HFFc6 (cell line): ENCODE measurements around the gene JAKMIP1. TPM values are rescaled to one million over a fixed set of nuclear protein-coding genes. Genes with fewer than 3 reads are reported as not detected.

ENCODE experiments used
- DNase-seq: peaks from one replicate; pipeline ENCODE4 v3.0.0-alpha.2; 2018
- H3K27ac Mint-ChIP-seq: 2 replicates; pipeline ENCODE4 v1.8.0; 2020; ENCODE audit warnings: mild to moderate bottlenecking, mixed read lengths
- H3K27me3 Mint-ChIP-seq: 2 replicates; pipeline ENCODE4 v1.8.0; 2021; ENCODE audit warnings: mild to moderate bottlenecking, moderate library complexity, mixed read lengths; ENCODE audit not compliant: insufficient read depth
- H3K36me3 Mint-ChIP-seq: 2 replicates; pipeline ENCODE4 v1.8.0; 2021; ENCODE audit warnings: low read depth, mixed read lengths
- H3K4me1 Mint-ChIP-seq: 2 replicates; pipeline ENCODE4 v1.8.0; 2020; ENCODE audit warnings: low read depth, mixed read lengths
- H3K4me3 Mint-ChIP-seq: 2 replicates; pipeline ENCODE4 v1.8.0; 2020; ENCODE audit warnings: mild to moderate bottlenecking, moderate library complexity, mixed read lengths
- H3K9me3 Mint-ChIP-seq: 2 replicates; pipeline ENCODE4 v1.8.0; 2020; ENCODE audit warnings: mild to moderate bottlenecking, mixed read lengths
- total RNA-seq, 6 experiments: library from RNA; stranded (reverse); fragmentation: NEBNext Ultra II Directional; extraction: Animal tissue kit (Norgen Biotek cat#: 25700); gene quantifications; 2 replicates in 1 of 6; 3 replicates in 5 of 6; pipeline ENCODE4 v1.2.3, GENCODE V29; 2021
- TF ChIP-seq, protein P1 (sequence below): fragments of 200-600 bp; sonication (generic); IDR thresholded peaks from 2 replicates; pipeline ENCODE4 v1.5.0; 2021; ENCODE audit warnings: antibody characterized with exemption, mild to moderate bottlenecking

JAKMIP1 gene
- total RNA-seq, 6 experiments from 2014 or later = not detected

DNA sequence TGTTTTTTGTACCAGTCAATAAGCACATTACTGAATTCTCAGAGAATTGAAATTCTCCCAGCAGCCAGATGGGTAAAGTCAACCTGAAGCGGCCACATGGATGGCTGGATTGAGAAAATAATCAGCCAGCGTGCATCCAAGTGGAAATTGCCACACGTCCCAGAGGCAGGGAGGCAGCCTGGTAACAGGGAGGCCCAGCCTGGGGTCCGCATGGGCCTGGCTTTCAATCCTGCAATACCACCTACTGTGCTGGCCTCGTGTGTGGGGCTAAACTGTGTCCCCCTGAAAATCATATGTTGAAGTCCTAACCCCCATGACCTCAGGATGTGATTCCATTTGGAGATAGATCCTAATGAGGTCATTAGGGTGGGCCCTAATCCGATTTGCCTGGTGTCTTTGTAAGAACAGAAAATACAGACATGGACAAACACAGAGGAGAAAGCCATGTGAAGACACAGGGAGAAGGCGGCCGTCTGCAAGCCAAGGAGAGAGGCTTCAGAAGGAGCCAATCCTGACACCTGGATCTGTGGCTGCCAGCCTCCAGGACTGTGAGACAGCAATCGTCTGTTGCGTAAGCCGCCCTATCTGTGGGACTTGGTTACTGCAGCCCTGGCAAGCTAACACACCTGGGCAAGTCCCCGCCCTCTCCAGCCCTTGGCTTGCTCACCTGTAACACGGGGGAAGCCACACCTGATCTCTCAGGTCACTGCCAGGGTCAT lies 90.3 kb downstream of the JAKMIP1 start:
- Mint-ChIP-seq H3K27ac (no peak overlapping the region), H3K27me3 (peaks cover 2% of the 10 kb centered on the region; the same call in 1 of the 2 replicates), H3K4me1 (no peaks in the 10 kb centered on the region), H3K36me3 (peaks cover 10% of the 10 kb centered on the region), H3K9me3 (peaks cover 55% of the 10 kb centered on the region), H3K4me3 (no peak overlapping the region)
- TF ChIP-seq, protein P1, sequence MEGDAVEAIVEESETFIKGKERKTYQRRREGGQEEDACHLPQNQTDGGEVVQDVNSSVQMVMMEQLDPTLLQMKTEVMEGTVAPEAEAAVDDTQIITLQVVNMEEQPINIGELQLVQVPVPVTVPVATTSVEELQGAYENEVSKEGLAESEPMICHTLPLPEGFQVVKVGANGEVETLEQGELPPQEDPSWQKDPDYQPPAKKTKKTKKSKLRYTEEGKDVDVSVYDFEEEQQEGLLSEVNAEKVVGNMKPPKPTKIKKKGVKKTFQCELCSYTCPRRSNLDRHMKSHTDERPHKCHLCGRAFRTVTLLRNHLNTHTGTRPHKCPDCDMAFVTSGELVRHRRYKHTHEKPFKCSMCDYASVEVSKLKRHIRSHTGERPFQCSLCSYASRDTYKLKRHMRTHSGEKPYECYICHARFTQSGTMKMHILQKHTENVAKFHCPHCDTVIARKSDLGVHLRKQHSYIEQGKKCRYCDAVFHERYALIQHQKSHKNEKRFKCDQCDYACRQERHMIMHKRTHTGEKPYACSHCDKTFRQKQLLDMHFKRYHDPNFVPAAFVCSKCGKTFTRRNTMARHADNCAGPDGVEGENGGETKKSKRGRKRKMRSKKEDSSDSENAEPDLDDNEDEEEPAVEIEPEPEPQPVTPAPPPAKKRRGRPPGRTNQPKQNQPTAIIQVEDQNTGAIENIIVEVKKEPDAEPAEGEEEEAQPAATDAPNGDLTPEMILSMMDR = no peak
- no peak for DNase-seq

DNA sequence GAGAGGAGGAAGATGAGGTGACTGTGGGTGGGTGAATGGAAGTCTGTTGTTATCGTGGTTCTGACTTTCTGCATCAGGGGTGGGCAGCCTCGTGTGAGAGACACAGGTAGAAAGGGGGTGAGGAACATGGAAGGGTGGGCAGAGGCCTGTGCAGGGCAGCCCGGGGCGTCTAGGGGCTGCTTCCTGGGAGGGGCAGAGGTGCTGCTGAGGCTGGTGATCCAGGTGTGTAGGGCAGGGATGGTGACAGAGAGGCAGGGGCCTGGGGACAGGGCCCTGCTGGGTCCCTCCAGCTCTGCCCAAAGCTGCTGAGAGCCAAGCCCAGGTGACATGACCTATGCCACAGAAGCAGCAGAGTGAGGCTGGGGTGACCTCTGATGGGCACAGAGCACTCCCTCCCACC lies 92.5 kb downstream of the JAKMIP1 start:
- DNase-seq = no peak
- H3K27me3 Mint-ChIP-seq = peaks cover 2% of the 10 kb centered on the region; the same call in 1 of the 2 replicates
- peaks cover 10% of the 10 kb centered on the region for H3K36me3 Mint-ChIP-seq
- TF ChIP-seq, protein P1 = no peak
- H3K4me1 Mint-ChIP-seq = no peaks in the 10 kb centered on the region
- H3K9me3 Mint-ChIP-seq = peaks cover 57% of the 10 kb centered on the region
- H3K4me3 Mint-ChIP-seq = no peak overlapping the region
- no peak overlapping the region for H3K27ac Mint-ChIP-seq

DNA sequence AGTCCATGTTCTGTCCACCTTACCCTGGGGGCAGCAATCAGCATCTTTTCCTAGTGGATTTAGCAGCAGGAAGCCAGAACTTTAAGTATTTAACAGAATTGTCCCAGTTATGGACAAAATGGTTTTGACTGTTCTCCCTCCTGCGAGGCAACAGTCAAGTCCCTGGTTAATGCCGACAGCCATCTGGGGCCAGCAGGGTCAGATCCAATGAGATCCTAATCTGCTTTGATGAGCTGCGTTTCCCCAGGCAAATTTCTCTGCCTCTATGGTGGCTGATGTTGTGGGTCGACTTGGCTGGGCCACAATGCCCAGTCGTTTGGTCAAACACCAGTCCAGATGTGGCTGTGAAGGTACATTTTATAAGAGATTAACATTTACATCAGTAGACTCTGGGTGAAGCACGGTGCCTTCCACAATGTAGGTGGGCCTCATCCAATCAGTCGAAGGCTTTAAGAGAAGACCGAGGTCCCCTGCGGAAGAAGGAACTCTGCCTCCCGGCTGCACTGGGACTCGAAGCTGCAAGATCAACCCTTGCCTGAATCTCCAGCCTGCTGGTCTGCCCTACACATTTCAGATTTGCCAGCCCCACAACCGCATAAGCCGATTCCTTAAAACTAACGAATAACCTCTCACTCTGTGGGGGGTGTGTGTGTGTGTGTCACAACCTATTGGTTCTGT lies 93.1 kb downstream of the JAKMIP1 start:
- Mint-ChIP-seq H3K27ac (no peak overlapping the region), H3K36me3 (peaks cover 10% of the 10 kb centered on the region), H3K9me3 (peaks cover 54% of the 10 kb centered on the region), H3K27me3 (peaks cover 2% of the 10 kb centered on the region; the same call in 1 of the 2 replicates), H3K4me1 (no peaks in the 10 kb centered on the region), H3K4me3 (no peak overlapping the region)
- TF ChIP-seq, protein P1 = no peak
- DNase-seq = no peak

DNA sequence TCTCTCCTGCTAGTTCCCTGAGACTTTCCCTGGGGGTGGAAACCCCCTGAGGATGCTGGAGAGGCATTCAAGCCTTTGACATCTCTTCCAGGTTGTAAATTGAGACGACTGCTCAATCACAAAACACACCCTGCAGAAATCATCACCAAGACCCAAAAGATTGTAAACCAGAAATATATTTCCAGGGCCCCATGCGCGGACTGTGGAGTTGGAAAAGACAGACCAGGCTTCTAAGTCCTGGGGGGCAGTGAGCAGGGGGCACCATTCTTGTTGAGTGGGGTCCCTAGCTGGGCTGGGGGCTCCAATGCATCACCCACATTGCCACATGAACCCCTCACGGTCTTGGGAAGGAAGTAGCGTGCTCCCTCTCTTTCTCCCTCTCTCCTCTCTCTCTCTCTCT lies 94.2 kb downstream of the JAKMIP1 start:
- no peaks in the 10 kb centered on the region for H3K4me1 Mint-ChIP-seq
- no peak overlapping the region for H3K4me3 Mint-ChIP-seq
- H3K27me3 Mint-ChIP-seq = peaks cover 2% of the 10 kb centered on the region; the same call in 1 of the 2 replicates
- peaks cover 53% of the 10 kb centered on the region for H3K9me3 Mint-ChIP-seq
- peaks cover 10% of the 10 kb centered on the region for H3K36me3 Mint-ChIP-seq
- H3K27ac Mint-ChIP-seq = no peak overlapping the region
- TF ChIP-seq, protein P1 = no peak
- DNase-seq = no peak

DNA sequence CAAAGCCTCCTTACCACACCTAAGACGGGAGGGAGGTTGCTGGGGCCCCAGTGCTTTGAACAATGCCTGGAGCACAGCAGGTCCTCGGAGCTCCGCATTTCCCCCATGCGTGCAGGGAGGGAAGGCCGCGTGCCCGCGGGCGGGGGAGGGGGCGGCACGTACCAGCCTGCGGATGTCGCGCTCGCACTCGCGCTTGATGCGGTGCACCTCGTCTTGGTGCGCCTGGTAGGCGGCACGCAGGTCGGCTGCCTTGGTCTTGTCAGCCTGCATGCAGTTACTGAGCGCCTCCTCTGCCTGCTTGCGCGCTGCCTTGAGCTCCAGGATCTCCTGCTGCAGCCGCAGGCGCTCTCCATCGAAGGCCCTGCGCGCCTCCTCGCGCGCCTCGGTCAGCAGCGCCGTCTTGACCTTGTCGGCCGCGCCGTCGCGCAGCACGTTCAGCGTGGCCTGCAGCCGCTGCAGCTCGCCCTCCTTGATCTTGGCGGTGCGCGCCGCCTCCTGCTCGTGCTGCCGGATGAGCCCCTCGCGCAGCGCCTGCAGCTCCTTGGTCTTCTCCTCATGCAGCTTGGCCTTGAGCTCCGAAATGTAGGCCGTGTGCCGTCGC lies 94.9 kb downstream of the JAKMIP1 start:
- Mint-ChIP-seq H3K27ac (no peak overlapping the region), H3K9me3 (peaks cover 57% of the 10 kb centered on the region), H3K4me1 (no peaks in the 10 kb centered on the region), H3K27me3 (peaks cover 2% of the 10 kb centered on the region), H3K4me3 (no peak overlapping the region), H3K36me3 (peaks cover 10% of the 10 kb centered on the region)
- no peak for DNase-seq
- TF ChIP-seq, protein P1 = no peak
